ENCODE measurements around the gene CAMK1D.
A peak's percentile ranks its signal among the peaks of the same experiment; 100 is the strongest.

Gene CAMK1D

GRCh38 chr10:12603766-12604470 lies 254.6 kb downstream of the CAMK1D start:
- no peak for TF ChIP-seq CTCF (IDR thresholded peaks at IDR 0.05; ENCODE audit: low read depth, low read length)
- DNase-seq (ENCODE audit: extremely low read depth, low read depth), result no peak

- TF ChIP-seq CTCF (IDR thresholded peaks at IDR 0.05; ENCODE audit: low read depth, low read length), result no peak
- DNase-seq (ENCODE audit: extremely low read depth, low read depth), result peak; percentile 47
Observed at GRCh38 chr10:12605580-12606405, 256.4 kb downstream of the CAMK1D start.

GRCh38 chr10:12606461-12606860 lies 257.1 kb downstream of the CAMK1D start:
- no peak for DNase-seq (ENCODE audit: extremely low read depth, low read depth)
- no peak for TF ChIP-seq CTCF (IDR thresholded peaks at IDR 0.05; ENCODE audit: low read depth, low read length)

GRCh38 chr10:12608761-12609160 lies 259.4 kb downstream of the CAMK1D start:
- no peak for DNase-seq (ENCODE audit: extremely low read depth, low read depth)

GRCh38 chr10:12609435-12609834 lies 260.1 kb downstream of the CAMK1D start:
- DNase-seq (ENCODE audit: extremely low read depth, low read depth), result no peak
- TF ChIP-seq CTCF (IDR thresholded peaks at IDR 0.05; ENCODE audit: low read depth, low read length), result no peak

More at GRCh38 chr10:12608761-12609160, 259.4 kb downstream of the CAMK1D start:
- TF ChIP-seq CTCF (IDR thresholded peaks at IDR 0.05; ENCODE audit: low read depth, low read length), result no peak

DNA sequence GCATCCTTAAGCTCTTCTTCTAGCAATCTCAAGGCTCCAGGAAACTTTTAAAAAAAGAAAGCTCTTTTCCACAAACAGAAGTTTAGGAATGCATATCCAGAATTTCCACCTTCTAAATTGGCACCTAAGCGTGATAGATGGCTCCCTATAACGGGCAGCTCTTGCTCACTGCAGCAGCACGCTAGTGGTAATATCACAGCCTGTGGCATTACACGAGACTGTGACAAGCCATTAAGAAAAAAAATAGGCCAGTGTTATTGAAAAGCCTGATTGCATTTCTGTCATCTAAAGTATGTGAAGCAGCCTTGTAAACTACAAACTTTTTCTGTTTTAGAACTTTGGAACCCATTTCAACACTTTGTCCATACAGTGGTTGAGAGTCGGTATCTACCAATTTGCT lies 263.8 kb downstream of the CAMK1D start:
- no peak for DNase-seq (ENCODE audit: extremely low read depth, low read depth)
- no peak for TF ChIP-seq CTCF (IDR thresholded peaks at IDR 0.05; ENCODE audit: low read depth, low read length)

Data from AG09319 (cell line).